ENCODE measurements around the gene BRD3.

Gene BRD3

GRCh38 chr9:134007150-134007549 is 60.7 kb downstream of the BRD3 start:
- no peak overlapping the region for H3K4me3 ChIP-seq (ENCODE audit: low read depth, low read length)
- no peak for TF ChIP-seq CTCF (IDR thresholded peaks at IDR 0.05; ENCODE audit: borderline replicate concordance, insufficient read depth, low read depth, low read length)

- TF ChIP-seq CTCF (IDR thresholded peaks at IDR 0.05; ENCODE audit: borderline replicate concordance, insufficient read depth, low read depth, low read length), result no peak
- H3K4me3 ChIP-seq (ENCODE audit: low read depth, low read length), result no peak overlapping the region
Measured at GRCh38 chr9:134005381-134005780, 62.4 kb downstream of the BRD3 start.

GRCh38 chr9:134004881-134005280 is 62.9 kb downstream of the BRD3 start:
- no peak for TF ChIP-seq CTCF (IDR thresholded peaks at IDR 0.05; ENCODE audit: borderline replicate concordance, insufficient read depth, low read depth, low read length)
- H3K4me3 ChIP-seq (ENCODE audit: low read depth, low read length), result no peak overlapping the region

- H3K4me3 ChIP-seq (ENCODE audit: low read depth, low read length), result no peak overlapping the region
- no peak for TF ChIP-seq CTCF (IDR thresholded peaks at IDR 0.05; ENCODE audit: borderline replicate concordance, insufficient read depth, low read depth, low read length)
Measured at GRCh38 chr9:134004131-134004873, 63.5 kb downstream of the BRD3 start.

- TF ChIP-seq CTCF (IDR thresholded peaks at IDR 0.05; ENCODE audit: borderline replicate concordance, insufficient read depth, low read depth, low read length), result no peak
- H3K4me3 ChIP-seq (ENCODE audit: low read depth, low read length), result no peak overlapping the region
Measured at GRCh38 chr9:134003237-134003636, 64.6 kb downstream of the BRD3 start.

- no peak overlapping the region for H3K4me3 ChIP-seq (ENCODE audit: low read depth, low read length)
- no peak for TF ChIP-seq CTCF (IDR thresholded peaks at IDR 0.05; ENCODE audit: borderline replicate concordance, insufficient read depth, low read depth, low read length)
Measured at GRCh38 chr9:134002796-134003195, 65.0 kb downstream of the BRD3 start.

GRCh38 chr9:133999851-134000265 is 68.0 kb downstream of the BRD3 start:
- TF ChIP-seq CTCF (IDR thresholded peaks at IDR 0.05; ENCODE audit: borderline replicate concordance, insufficient read depth, low read depth, low read length), result no peak
- H3K4me3 ChIP-seq (ENCODE audit: low read depth, low read length), result no peak overlapping the region

All from GM12875 (cell line).